ENCODE data around the gene KIAA1671. TPM values are rescaled to one million over a fixed set of nuclear protein-coding genes. Genes with fewer than 3 reads are reported as not detected.

Gene KIAA1671
- total and polyA plus RNA-seq, 4 donors: 8.7 to 35.9 (median 19.1) TPM

GRCh38 chr22:25002241-25002985 is 49.9 kb downstream of the KIAA1671 start:
- Histone ChIP-seq H3K9me3 (ENCODE audit: control insufficient read depth in 4 of 4, low read length in 3 of 4) (no peaks in the 10 kb centered on the region), H3K9ac (ENCODE audit: low read depth in 1 of 2, low read length in 2 of 2) (no peak overlapping the region), H3K4me3 (ENCODE audit: low read depth in 1 of 3, low read length in 3 of 3) (no peak overlapping the region), H3K27me3 (ENCODE audit: control insufficient read depth in 4 of 4, insufficient read depth in 4 of 4, low read length in 3 of 4) (no peaks in the 10 kb centered on the region), H3K36me3 (ENCODE audit: control insufficient read depth in 4 of 4, insufficient read depth in 3 of 4, low read depth in 1 of 4, low read length in 3 of 4) (no peaks in the 10 kb centered on the region), H3K27ac (ENCODE audit: low read depth in 1 of 2, low read length in 2 of 2) (no peak overlapping the region), H3K4me1 (ENCODE audit: control insufficient read depth in 4 of 4, insufficient read depth in 4 of 4, low read length in 3 of 4) (peaks cover 4 to 12% (median 9%) of the 10 kb centered on the region in 4 donors)
- DNase-seq (ENCODE audit: low spot score): no peak
- peak in 1 of 2 donors; percentile 21 for TF ChIP-seq RAD21 (IDR thresholded peaks at IDR 0.05)
- peak; percentile 74 for TF ChIP-seq ATF3 (IDR thresholded peaks at IDR 0.05)
- no peak for TF ChIP-seq FOXA2 (IDR thresholded peaks at IDR 0.05)
- no peak for TF ChIP-seq FOXA1 (IDR thresholded peaks at IDR 0.05)
- TF ChIP-seq HNF4A (conservative IDR thresholded peaks at IDR 0.05): peak; percentile 62 to 78
- peak; percentile 58 to 84 for TF ChIP-seq RXRA (IDR thresholded peaks at IDR 0.05)
- WGBS: 15% methylated on average over 1 of the region's 1 CpG

DNA sequence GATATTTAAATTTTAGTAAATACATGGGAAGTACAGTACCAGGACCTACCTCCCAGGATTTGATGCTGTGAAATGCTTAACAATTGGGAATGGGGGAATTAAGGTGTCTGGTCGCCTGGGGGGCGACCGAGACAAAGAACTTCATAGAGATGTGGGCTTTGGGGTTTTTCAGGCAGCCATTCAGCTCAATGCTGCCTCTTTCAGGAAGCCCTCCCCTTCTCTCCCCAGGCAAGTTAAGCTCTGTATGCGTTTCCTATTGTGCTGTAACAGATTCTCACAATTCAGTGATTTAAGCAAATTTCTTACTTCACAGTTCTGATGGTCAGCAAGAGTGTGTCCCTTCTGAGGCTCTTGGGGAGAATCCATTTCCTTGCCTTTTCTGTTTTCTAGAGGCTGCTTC is 53.8 kb downstream of the KIAA1671 start:
- DNase-seq (ENCODE audit: low spot score): no peak
- Histone ChIP-seq H3K27me3 (ENCODE audit: control insufficient read depth in 4 of 4, insufficient read depth in 4 of 4, low read length in 3 of 4) (no peaks in the 10 kb centered on the region), H3K4me1 (ENCODE audit: control insufficient read depth in 4 of 4, insufficient read depth in 4 of 4, low read length in 3 of 4) (peaks cover 4 to 12% (median 9%) of the 10 kb centered on the region in 4 donors), H3K27ac (ENCODE audit: low read depth in 1 of 2, low read length in 2 of 2) (no peak overlapping the region), H3K9ac (ENCODE audit: low read depth in 1 of 2, low read length in 2 of 2) (no peak overlapping the region), H3K9me3 (ENCODE audit: control insufficient read depth in 4 of 4, low read length in 3 of 4) (no peaks in the 10 kb centered on the region), H3K36me3 (ENCODE audit: control insufficient read depth in 4 of 4, insufficient read depth in 3 of 4, low read depth in 1 of 4, low read length in 3 of 4) (peaks cover 0 to 2% (median 0%) of the 10 kb centered on the region in 4 donors), H3K4me3 (ENCODE audit: low read depth in 1 of 3, low read length in 3 of 3) (no peak overlapping the region)
- no peak for TF ChIP-seq NR2F2 (IDR thresholded peaks at IDR 0.05)
- no peak for TF ChIP-seq RAD21 (IDR thresholded peaks at IDR 0.05)
- no peak for TF ChIP-seq EGR1 (IDR thresholded peaks at IDR 0.05; ENCODE audit: low read depth in 2 of 2)
- TF ChIP-seq RXRA (IDR thresholded peaks at IDR 0.05): no peak
- TF ChIP-seq HNF4A (conservative IDR thresholded peaks at IDR 0.05): no peak
- no peak for TF ChIP-seq HNF4G (IDR thresholded peaks at IDR 0.05)
- no peak for TF ChIP-seq JUND (IDR thresholded peaks at IDR 0.05)
- TF ChIP-seq FOXA1 (IDR thresholded peaks at IDR 0.05): no peak
- TF ChIP-seq, protein P1, sequence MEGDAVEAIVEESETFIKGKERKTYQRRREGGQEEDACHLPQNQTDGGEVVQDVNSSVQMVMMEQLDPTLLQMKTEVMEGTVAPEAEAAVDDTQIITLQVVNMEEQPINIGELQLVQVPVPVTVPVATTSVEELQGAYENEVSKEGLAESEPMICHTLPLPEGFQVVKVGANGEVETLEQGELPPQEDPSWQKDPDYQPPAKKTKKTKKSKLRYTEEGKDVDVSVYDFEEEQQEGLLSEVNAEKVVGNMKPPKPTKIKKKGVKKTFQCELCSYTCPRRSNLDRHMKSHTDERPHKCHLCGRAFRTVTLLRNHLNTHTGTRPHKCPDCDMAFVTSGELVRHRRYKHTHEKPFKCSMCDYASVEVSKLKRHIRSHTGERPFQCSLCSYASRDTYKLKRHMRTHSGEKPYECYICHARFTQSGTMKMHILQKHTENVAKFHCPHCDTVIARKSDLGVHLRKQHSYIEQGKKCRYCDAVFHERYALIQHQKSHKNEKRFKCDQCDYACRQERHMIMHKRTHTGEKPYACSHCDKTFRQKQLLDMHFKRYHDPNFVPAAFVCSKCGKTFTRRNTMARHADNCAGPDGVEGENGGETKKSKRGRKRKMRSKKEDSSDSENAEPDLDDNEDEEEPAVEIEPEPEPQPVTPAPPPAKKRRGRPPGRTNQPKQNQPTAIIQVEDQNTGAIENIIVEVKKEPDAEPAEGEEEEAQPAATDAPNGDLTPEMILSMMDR (IDR thresholded peaks at IDR 0.05; ENCODE audit: low read depth, low read length, missing input control): no peak
- TF ChIP-seq FOXA2 (IDR thresholded peaks at IDR 0.05): no peak
- TF ChIP-seq, protein P2, sequence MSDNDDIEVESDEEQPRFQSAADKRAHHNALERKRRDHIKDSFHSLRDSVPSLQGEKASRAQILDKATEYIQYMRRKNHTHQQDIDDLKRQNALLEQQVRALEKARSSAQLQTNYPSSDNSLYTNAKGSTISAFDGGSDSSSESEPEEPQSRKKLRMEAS (IDR thresholded peaks at IDR 0.05): no peak
- TF ChIP-seq, protein P3, sequence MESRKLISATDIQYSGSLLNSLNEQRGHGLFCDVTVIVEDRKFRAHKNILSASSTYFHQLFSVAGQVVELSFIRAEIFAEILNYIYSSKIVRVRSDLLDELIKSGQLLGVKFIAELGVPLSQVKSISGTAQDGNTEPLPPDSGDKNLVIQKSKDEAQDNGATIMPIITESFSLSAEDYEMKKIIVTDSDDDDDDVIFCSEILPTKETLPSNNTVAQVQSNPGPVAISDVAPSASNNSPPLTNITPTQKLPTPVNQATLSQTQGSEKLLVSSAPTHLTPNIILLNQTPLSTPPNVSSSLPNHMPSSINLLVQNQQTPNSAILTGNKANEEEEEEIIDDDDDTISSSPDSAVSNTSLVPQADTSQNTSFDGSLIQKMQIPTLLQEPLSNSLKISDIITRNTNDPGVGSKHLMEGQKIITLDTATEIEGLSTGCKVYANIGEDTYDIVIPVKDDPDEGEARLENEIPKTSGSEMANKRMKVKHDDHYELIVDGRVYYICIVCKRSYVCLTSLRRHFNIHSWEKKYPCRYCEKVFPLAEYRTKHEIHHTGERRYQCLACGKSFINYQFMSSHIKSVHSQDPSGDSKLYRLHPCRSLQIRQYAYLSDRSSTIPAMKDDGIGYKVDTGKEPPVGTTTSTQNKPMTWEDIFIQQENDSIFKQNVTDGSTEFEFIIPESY (IDR thresholded peaks at IDR 0.05): no peak
- no peak for TF ChIP-seq ATF3 (IDR thresholded peaks at IDR 0.05)
- no peak for TF ChIP-seq SP1 (IDR thresholded peaks at IDR 0.05)
- TF ChIP-seq GABPA (IDR thresholded peaks at IDR 0.05 in 1 of 2, conservative IDR thresholded peaks at IDR 0.05 in 1 of 2): no peak
- TF ChIP-seq TAF1 (conservative IDR thresholded peaks at IDR 0.05): no peak
- no peak for TF ChIP-seq YY1 (IDR thresholded peaks at IDR 0.05)
- TF ChIP-seq, protein P4, sequence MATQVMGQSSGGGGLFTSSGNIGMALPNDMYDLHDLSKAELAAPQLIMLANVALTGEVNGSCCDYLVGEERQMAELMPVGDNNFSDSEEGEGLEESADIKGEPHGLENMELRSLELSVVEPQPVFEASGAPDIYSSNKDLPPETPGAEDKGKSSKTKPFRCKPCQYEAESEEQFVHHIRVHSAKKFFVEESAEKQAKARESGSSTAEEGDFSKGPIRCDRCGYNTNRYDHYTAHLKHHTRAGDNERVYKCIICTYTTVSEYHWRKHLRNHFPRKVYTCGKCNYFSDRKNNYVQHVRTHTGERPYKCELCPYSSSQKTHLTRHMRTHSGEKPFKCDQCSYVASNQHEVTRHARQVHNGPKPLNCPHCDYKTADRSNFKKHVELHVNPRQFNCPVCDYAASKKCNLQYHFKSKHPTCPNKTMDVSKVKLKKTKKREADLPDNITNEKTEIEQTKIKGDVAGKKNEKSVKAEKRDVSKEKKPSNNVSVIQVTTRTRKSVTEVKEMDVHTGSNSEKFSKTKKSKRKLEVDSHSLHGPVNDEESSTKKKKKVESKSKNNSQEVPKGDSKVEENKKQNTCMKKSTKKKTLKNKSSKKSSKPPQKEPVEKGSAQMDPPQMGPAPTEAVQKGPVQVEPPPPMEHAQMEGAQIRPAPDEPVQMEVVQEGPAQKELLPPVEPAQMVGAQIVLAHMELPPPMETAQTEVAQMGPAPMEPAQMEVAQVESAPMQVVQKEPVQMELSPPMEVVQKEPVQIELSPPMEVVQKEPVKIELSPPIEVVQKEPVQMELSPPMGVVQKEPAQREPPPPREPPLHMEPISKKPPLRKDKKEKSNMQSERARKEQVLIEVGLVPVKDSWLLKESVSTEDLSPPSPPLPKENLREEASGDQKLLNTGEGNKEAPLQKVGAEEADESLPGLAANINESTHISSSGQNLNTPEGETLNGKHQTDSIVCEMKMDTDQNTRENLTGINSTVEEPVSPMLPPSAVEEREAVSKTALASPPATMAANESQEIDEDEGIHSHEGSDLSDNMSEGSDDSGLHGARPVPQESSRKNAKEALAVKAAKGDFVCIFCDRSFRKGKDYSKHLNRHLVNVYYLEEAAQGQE (IDR thresholded peaks at IDR 0.05): no peak
- WGBS: 90% methylated on average over 4 of the region's 4 CpGs

Measured in liver (tissue), 9 donors.